GM12874 (cell line): ENCODE results near the gene GRIN2D.

Source experiments
- CTCF ChIP-seq: IDR thresholded peaks from 2 replicates; pipeline ENCODE4 v1.5.1; 2011; ENCODE audit warnings: low read depth, mild to moderate bottlenecking, control low read depth, low read length, moderate library complexity; ENCODE audit not compliant: insufficient read depth

The GRIN2D gene

DNA sequence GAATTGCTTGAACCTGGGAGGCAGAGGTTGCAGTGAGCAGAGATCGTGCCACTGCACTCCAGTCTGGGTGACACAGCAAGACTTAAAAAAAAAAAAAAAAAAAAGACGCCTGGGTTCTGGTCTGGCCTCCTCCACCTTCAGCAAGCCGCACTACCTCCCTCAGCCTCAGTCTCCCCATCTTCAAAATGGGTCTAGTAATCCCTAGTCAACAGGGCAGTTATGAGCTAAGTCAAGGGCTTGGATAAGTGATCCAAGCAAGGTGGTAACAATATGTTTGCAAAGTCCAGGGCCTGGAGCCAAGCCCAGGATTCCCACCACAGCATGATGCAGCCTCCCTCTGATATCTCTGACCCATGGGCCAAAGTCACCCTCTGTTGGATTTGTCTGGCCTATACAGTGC is 6.5 kb upstream of the GRIN2D start:
- TF ChIP-seq CTCF, result no peak

DNA sequence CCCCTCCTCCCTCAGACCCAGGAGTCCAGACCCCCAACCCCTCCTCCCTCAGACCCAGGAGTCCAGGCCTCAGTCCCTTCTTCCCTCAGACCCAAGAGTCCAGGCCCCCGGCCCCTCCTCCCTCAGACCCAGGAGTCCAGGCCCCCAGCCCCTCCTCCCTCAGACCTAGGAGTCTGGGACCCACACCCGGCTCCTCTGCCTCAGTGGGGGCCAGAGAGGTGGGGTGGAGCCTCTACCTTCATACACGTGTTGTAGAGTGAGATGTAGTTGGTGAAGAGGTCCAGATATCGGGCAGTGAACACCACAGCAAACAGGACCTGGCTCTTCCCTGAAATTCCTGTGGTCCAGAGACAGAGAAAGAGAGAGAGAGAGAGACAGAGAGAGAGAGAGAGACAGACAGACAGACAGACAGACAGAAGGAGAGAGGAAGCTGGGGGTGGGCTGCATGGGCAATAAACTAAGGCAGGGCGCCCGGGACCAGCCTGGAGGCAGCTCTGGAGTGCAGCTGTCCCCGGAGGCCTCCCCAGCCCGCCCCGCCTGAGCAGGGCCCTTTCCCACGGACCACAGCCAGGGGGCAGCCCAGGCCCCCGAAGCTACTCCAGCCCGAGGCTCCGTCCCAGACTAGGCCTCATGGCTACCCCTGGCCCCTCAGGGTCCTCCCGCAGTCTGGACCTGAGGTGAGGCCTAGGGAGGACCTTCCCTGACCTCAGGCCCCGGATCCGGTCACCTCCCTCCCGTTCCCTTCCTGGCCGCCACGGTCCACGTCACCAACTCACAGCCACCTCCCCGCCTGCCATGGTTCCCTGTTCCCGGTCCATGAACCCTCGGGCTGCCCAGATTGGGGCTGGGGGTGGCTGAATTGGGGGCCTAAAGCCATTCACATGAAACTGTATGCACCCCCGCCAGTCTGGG is 3.0 kb upstream of the GRIN2D start:
- TF ChIP-seq CTCF, result peak; percentile 59

- TF ChIP-seq CTCF, result peak; percentile 99
These were observed 2.1 kb upstream of the GRIN2D start, which contains the start of gene KDELR1 for GRCh38 chr19:48391100-48392005. KDELR1 (minus strand) TSS chr19:48391551; CDS start chr19:48391358, 193 bp downstream.

DNA sequence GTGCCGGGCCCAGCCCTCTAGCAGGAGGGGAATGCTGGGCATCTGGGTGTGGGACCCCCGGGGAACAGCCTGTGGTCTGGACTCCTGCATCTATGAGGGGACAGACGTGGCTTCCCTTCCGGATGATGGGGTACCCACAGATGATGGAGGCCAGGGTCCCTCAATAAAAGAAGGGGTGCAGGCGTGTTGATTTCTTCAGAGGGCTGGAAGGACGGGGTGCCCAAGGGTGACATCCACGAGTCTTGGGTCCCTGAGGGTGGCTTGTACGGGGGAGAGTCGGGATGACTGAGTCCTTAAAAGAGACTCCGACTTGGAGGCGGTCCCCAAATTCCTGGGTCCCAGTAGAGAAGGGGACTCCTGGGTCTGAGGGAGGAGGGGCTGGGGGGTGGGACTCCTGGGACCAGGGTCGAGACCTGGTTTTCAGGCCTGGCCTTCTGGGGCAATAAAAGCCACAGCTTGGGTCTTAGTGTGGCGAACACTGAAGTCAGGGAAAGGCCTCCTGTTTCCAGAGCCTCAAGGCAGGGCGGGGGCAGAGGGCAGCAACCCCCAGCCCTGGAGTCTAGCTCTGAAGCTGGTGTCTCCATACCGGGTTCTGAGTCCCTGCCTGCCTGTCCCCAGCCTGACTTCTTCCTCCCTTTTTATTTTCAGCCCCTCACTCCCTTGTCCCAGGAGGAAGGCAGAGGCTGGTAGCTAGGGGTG is 459 bp upstream of the GRIN2D start:
- no peak for TF ChIP-seq CTCF

GRCh38 chr19:48394331-48395169 is 1.1 kb downstream of the GRIN2D start:
- no peak for TF ChIP-seq CTCF

GRCh38 chr19:48395170-48395455 is 1.6 kb downstream of the GRIN2D start:
- no peak for TF ChIP-seq CTCF
